ENCODE data around the gene TSBP1. TPM values are rescaled to one million over a fixed set of nuclear protein-coding genes. Genes with fewer than 3 reads are reported as not detected.

TSBP1 gene
- total RNA-seq, 3 donors from 2014 or later: not detected

GRCh38 chr6:32410906-32411305 is 39.2 kb upstream of the TSBP1 start:
- intact Hi-C loops (cut with DNase I, micrococcal nuclease): loop anchor here (5.0 to 10.0 kb wide), 2 partner anchors 374 to 386 kb away; no protein-coding TSS in a partner anchor
- no peak for ATAC-seq
- no peak overlapping the region for H3K4me3 ChIP-seq

GRCh38 chr6:32406857-32407256 is 35.2 kb upstream of the TSBP1 start, which contains the start of gene BTNL2:
Gene BTNL2, minus strand, starts transcription at chr6:32407181. Its CDS starts 58 bp downstream, at chr6:32407123.
- peaks cover 4% of the 10 kb centered on the region for H3K4me1 ChIP-seq (ENCODE audit: low read depth)
- DNase-seq (no peak), ATAC-seq (peak; percentile 72)
- no peaks in the 10 kb centered on the region for H3K9me3 ChIP-seq
- TF ChIP-seq CTCF (IDR thresholded peaks at IDR 0.05): no peak
- intact Hi-C loops (cut with DNase I, micrococcal nuclease): no loop called here
- no peaks in the 10 kb centered on the region for H3K36me3 ChIP-seq (ENCODE audit: low read depth)
- no peak within 1 kb of the TSS for H3K4me3 ChIP-seq

More at GRCh38 chr6:32410906-32411305, 39.2 kb upstream of the TSBP1 start:
- DNase-seq: no peak
- no peaks in the 10 kb centered on the region for H3K36me3 ChIP-seq (ENCODE audit: low read depth)
- H3K4me1 ChIP-seq (ENCODE audit: low read depth): peaks cover 11% of the 10 kb centered on the region
- no peak for TF ChIP-seq CTCF (IDR thresholded peaks at IDR 0.05)
- no peaks in the 10 kb centered on the region for H3K9me3 ChIP-seq

- Histone ChIP-seq H3K4me3 (no peak overlapping the region), H3K4me1 (ENCODE audit: low read depth) (no peaks in the 10 kb centered on the region), H3K9me3 (no peaks in the 10 kb centered on the region), H3K36me3 (ENCODE audit: low read depth) (no peaks in the 10 kb centered on the region)
- ATAC-seq (no peak), DNase-seq (no peak)
- TF ChIP-seq CTCF (IDR thresholded peaks at IDR 0.05): no peak
- intact Hi-C loops (cut with DNase I, micrococcal nuclease): no loop called here
Measured at GRCh38 chr6:32406197-32406596, 34.5 kb upstream of the TSBP1 start.

DNA sequence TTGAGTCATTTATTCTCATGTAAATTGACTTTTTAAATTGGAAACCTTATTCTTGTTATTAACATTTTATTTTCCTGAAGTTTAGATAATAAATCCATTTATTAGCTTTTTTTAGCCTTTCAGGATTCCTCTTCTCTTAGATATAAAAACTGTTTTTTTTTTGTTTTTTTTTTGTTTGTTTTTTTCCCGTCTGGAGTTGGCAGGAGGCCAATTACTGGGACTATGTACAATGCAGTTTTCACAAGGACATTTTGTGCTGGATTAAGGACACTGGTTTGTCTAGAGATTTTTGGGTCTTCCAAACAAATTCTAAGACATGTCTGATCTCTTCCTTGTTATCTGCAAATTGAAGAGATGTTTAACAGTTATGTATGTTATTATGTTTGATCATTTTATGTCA is 34.0 kb upstream of the TSBP1 start:
- Histone ChIP-seq H3K36me3 (ENCODE audit: low read depth) (no peaks in the 10 kb centered on the region), H3K4me3 (no peak overlapping the region), H3K9me3 (no peaks in the 10 kb centered on the region), H3K4me1 (ENCODE audit: low read depth) (no peaks in the 10 kb centered on the region)
- ATAC-seq (no peak), DNase-seq (no peak)
- intact Hi-C loops (cut with DNase I, micrococcal nuclease): no loop called here
- TF ChIP-seq CTCF (IDR thresholded peaks at IDR 0.05): no peak

DNA sequence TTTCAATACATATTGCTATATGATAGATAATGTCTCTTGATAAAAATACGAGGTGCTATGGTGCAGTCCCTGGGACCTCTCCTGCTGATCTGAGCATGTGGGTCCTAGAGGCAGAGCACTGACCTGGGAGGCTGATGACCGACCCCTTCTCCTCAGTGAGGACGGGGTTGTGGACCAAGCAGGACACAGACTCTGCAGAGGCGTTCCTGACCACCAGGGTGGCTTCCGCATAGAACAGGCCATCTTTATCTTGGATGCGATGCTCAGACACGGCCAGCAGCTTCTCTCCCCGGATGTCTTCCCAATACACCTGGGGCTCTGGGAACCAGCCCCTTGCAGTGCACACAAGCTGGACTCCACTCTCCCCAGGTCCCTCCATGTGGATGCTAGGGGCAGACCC is 31.1 kb upstream of the TSBP1 start:
- ATAC-seq: no peak
- no peaks in the 10 kb centered on the region for H3K36me3 ChIP-seq (ENCODE audit: low read depth)
- no peaks in the 10 kb centered on the region for H3K4me1 ChIP-seq (ENCODE audit: low read depth)
- no peak for TF ChIP-seq CTCF (IDR thresholded peaks at IDR 0.05)
- H3K9me3 ChIP-seq: no peaks in the 10 kb centered on the region
- intact Hi-C loops (cut with DNase I, micrococcal nuclease): no loop called here
- DNase-seq: no peak
- no peak overlapping the region for H3K4me3 ChIP-seq
